Activated naive CD8-positive, alpha-beta T cell treated with anti-CD3 and anti-CD28 coated beads, Interleukin-2, amount 50 U/mL, for 16 hours (primary cell): Measurements from ENCODE around the gene ZFAND3.

Source experiments
- DNase-seq: peaks from one replicate; pipeline ENCODE4 v3.0.0-alpha.2; 2020; ENCODE audit warnings: low read depth, low spot score

The ZFAND3 gene

DNA sequence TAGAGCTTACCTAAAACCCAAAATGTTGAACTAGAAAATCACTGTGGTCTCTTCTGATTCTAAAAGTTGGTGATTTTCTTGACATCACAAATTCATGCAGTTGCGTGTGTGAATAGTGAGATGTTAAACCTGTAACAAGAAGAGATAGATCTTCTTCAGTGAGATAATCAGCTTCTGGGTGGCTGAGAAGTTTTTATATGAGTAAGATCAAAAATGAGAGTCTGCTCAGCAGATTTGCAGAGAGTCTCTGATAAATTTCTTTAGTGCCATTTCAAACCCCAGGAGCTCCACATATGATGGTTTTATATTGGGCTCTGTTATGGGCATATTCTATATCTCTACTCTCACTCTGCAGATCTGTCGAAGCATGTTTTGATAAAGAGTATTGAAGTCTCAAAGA, 185.4 kb downstream of the ZFAND3 start:
- DNase-seq = no peak

- DNase-seq = no peak
Measured at GRCh38 chr6:38011937-38012336, 192.4 kb downstream of the ZFAND3 start.

- DNase-seq = no peak
Measured at GRCh38 chr6:38012573-38012972, 193.0 kb downstream of the ZFAND3 start.

GRCh38 chr6:38015341-38015740, 195.8 kb downstream of the ZFAND3 start:
- DNase-seq = no peak

- no peak for DNase-seq
Measured at GRCh38 chr6:38016824-38017223, 197.3 kb downstream of the ZFAND3 start.

- DNase-seq = no peak
Measured at GRCh38 chr6:38018755-38019165, 199.2 kb downstream of the ZFAND3 start.

DNA sequence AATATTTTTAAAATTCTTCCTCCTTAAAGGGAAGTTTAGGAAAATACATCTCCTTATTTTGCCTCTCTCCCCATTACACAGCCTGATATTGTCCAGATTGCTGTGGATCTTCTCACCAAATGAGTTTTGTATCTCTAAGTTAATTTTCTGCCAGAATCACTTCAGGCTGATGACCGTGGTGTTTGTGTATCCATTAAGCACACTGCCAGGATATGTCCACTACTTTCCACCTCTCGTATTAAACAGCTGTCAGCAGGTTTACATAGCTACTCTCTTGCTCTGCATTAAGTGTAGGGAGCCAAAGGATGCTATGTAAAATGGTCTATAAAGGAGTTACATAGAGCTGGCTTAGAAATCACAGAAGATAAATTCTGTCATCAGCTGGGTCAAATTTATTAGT, 201.1 kb downstream of the ZFAND3 start:
- DNase-seq = no peak

DNA sequence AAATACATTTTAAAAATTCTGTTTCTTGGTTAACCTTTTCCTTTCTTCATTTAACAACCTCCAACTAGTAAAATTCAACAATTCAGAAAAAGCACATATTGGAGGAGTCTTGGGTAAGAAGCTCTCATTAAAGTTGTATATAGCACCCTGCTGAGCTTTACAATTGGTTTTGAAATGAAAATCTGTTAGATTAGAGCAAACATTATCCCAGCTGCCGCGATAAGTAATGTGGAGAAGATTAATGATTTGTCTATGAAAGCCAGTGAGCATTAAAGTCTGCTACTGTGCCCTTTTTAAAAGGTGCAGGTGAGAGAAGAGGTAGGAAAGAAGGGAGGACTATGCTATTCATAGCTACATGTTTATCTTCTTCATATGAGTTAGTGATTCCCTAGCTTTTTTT, 201.5 kb downstream of the ZFAND3 start:
- DNase-seq = no peak

GRCh38 chr6:38021571-38021970, 202.0 kb downstream of the ZFAND3 start:
- DNase-seq = no peak

- DNase-seq = no peak
Measured at GRCh38 chr6:38022688-38023087, 203.2 kb downstream of the ZFAND3 start.

DNA sequence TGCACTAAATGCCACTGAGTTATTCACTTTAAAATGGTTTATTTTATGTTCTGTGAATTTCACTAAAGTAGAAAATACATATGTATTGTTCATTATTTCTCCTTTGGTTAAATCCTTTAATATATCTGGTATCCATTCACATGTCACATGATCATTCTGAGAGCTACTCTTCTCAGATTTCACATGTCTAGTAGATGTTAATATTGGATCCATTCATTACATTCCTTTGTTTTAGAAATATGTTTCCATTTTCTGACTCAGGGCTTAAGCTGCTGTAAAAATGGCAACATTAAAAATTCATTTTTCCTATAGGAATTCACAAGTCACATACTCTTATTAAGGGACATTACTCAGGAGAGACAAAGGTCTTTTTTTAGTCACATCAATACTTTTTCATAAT, 205.4 kb downstream of the ZFAND3 start:
- DNase-seq = no peak

DNA sequence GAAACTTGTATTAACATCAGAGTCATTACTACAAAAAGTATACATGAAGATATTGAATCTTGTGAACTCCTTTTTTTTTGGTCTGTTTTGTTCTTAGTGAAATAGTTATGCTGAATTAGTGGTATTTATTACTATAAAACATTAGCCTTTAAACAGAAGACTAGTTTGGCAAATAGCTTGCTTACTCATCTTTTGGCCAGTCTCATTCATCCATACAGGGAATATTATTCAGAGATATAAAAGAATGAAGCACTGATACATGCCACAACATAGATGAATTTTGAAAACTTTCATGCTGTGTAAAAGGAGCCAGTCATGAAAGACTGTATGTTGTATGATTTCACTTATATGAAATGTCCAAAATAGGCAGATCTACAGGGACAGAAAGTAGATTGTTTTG, 205.9 kb downstream of the ZFAND3 start:
- no peak for DNase-seq

GRCh38 chr6:38027685-38028373, 208.3 kb downstream of the ZFAND3 start:
- no peak for DNase-seq

- DNase-seq = no peak
Measured at GRCh38 chr6:38030380-38030779, 210.9 kb downstream of the ZFAND3 start.

- no peak for DNase-seq
Measured at GRCh38 chr6:38032797-38033196, 213.3 kb downstream of the ZFAND3 start.

DNA sequence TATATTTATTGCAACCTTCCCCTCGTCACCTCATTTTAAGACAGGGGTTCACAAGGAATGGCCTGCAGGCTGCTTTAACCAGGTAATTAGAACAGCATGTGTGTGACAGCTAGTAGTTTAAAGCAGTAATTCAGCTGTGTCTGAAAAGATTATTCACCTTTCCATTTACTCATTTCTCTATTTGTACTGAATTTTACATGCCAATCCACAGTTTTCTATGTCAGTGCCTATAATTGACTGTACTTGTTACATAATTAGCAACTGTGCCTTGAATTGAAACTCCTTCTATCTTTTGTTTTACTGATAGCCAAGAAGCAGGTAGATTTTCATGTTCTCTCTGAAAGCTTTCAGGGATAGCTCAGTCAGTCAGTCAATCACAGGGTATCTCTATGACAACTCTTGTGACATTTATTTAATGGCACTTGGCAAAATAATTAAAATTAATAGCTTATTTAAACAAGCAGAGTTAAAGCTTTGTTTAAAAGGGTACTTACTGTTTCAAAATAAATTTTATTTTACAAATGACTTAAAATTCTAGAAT, 214.0 kb downstream of the ZFAND3 start:
- DNase-seq = no peak

DNA sequence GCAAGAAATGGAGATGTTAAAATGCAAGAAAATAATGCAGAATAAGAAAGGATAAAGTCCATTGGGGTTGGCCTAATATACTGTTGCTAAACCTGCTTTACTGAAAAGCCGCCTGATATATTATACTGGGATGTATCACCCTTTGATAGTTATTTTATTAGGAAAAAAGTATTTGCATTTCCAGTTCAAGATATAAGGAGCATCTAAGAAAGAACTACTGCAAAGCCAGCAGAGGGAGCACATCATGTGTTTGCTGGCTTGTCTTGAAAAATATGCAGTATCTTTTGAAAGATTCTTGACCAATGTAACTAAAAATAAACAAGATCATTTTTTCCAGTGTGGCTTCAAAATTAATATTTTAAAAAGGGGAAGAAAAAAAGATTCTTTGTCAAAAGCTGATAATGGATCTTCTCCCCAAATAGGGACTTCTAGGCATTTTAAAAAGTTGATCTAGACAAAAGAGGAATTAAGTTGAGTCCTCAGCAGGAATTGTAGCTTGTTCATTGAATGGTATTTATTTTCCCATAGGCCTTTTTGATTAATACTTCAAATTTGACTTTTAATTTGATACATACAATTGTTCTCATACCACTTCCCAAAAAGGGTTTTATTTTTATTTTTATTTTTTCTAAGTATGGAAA, 214.9 kb downstream of the ZFAND3 start:
- DNase-seq = no peak

DNA sequence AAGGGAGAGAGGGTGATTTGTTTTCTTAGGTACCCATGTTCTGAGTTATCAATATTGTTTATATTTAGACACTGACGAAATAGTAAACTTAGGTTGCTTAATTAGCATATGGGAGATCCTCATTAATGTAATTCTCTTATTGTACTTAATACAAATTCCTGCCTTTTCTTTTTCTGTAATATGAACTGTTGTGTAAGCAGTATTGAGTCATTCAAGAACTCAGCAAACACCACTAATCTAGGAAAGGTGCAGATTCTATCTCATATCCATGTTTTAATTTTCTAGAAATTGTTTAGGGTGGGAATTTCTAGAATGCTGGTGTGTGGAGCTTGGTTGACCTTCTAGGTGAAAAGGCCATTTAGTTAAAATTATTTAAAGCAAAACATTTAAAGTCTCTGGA, 216.0 kb downstream of the ZFAND3 start:
- no peak for DNase-seq

DNA sequence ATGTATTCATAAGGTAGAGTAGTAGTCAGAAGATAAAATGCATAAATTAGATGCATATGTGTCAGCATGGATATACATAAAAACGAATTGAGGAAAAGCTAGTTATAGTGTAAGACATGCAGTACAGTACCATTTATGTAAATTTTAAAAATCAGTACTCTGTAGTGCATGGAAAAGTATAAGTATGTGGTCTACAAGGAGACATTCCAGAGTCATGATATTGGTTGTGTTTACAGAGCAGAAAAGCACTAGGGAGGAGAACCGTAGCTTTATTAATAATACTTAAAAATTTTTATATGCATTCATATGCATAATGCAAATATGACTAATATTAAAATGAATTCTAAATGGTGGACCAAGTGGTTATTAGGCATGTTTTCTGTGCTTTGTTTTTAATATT, 220.0 kb downstream of the ZFAND3 start:
- no peak for DNase-seq

DNA sequence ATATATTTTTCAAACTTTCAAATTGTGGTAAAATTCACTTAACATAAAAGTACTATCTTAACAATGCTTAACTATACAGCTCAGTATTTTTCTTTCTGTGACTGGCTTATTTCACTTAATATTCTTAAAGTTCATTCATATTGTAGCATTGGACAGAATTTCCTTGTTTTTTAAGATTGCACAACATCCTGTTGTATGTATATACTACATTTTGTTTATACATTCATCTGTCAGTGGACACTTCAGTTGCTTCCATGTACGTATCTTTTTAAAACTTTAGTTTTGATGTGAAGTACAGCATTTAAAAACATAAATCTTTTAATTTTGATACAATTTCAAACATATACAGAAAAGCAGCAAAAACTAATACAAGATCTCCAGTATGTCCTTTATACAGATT, 220.7 kb downstream of the ZFAND3 start:
- no peak for DNase-seq

- DNase-seq = no peak
Measured at GRCh38 chr6:38043259-38043753, 223.8 kb downstream of the ZFAND3 start.

- DNase-seq = no peak
Measured at GRCh38 chr6:38045701-38046305, 226.3 kb downstream of the ZFAND3 start.

DNA sequence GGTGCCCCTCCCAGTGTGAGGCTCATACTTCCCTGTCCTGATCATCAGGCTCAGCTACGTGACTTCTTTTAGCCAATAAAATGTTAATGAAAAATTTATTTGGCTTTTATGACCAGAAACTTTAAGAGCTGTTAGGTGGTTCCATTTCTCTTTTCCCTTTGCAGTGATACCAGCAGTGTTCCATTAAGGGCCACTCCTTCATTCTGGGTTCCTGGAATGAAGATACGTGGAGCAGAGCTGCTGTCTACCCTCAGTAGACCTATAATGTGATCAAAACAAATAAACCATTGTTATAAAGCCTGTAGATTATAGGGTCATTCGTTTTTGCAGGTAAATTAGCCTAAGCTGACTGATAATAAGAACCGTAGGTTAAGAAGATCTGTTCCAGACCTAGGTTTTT, 228.0 kb downstream of the ZFAND3 start:
- no peak for DNase-seq
